ENCODE data around the gene TMOD2. TPM values are rescaled to one million over a fixed set of nuclear protein-coding genes. Genes with fewer than 3 reads are reported as not detected.

Gene TMOD2
- total RNA-seq, 1 experiment from 2014 or later: 3.0 TPM

GRCh38 chr15:51752888-51753287, 1.5 kb downstream of the TMOD2 start:
- no peak overlapping the region for H2AFZ ChIP-seq (ENCODE audit: low read length)
- H3K56ac ChIP-seq (ENCODE audit: insufficient read length, low read depth, low read length): no peak overlapping the region
- H3K27me3 Mint-ChIP-seq (ENCODE audit: low read depth): peaks cover 76% of the 10 kb centered on the region
- no peaks in the 10 kb centered on the region for H3K79me1 ChIP-seq (ENCODE audit: insufficient read depth, low read depth, low read length, poor library complexity, severe bottlenecking)
- H2BK120ac ChIP-seq (ENCODE audit: low read depth, low read length, poor library complexity, severe bottlenecking): no peak overlapping the region
- H2BK20ac ChIP-seq (ENCODE audit: low read depth, low read length, poor library complexity, severe bottlenecking): no peak overlapping the region
- H3K4me2 ChIP-seq (ENCODE audit: insufficient read depth, insufficient read length, low read length): no peak overlapping the region
- H3K79me2 ChIP-seq (ENCODE audit: insufficient read depth, low read length): no peaks in the 10 kb centered on the region
- H2BK5ac ChIP-seq (ENCODE audit: insufficient read length, low read length): no peak overlapping the region
- DNase-seq: no peak
- peaks cover 0 to 1% (median 0%) of the 10 kb centered on the region in 3 experiments; a peak in 1 of 7 replicates for H3K36me3 Mint-ChIP-seq (ENCODE audit: insufficient read depth in 1 of 3, low read depth in 3 of 3)
- no peaks in the 10 kb centered on the region for H3K9me3 ChIP-seq (ENCODE audit: control insufficient read depth, low read depth, low read length)
- H2BK12ac ChIP-seq (ENCODE audit: insufficient read length, low read depth, low read length): no peak overlapping the region
- peak overlapping the region; percentile 11 to 60; a peak in 2 of 5 replicates for H3K4me3 Mint-ChIP-seq
- no CpG with 5 or more reads among the region's 5 CpGs for WGBS (ENCODE audit: extremely low coverage, insufficient read length, low lambda C conversion rate)
- H2BK15ac ChIP-seq (ENCODE audit: low read depth, low read length): no peak overlapping the region
- H3K4me1 ChIP-seq (ENCODE audit: insufficient read depth, low read length): peaks cover 3% of the 10 kb centered on the region; the same call in 1 of the 2 replicates
- H3K9ac ChIP-seq (ENCODE audit: extremely low read depth, insufficient read length, low read length): no peak overlapping the region
- H3K4me1 Mint-ChIP-seq: peaks cover 17 to 21% of the 10 kb centered on the region in 2 experiments
- H3K4ac ChIP-seq (ENCODE audit: low read depth, low read length): no peak overlapping the region
- H4K5ac ChIP-seq (ENCODE audit: insufficient read length, low read depth, low read length): no peak overlapping the region
- no peaks in the 10 kb centered on the region for H4K20me1 ChIP-seq (ENCODE audit: control insufficient read depth, insufficient read depth, insufficient read length)
- no peak overlapping the region for H3T11ph ChIP-seq (ENCODE audit: low read length)
- peaks cover 7% of the 10 kb centered on the region for H3K23me2 ChIP-seq (ENCODE audit: insufficient read length, low read depth, low read length, poor library complexity, severe bottlenecking)
- H3K27ac Mint-ChIP-seq: no peak overlapping the region
- no peak overlapping the region for H3K23ac ChIP-seq (ENCODE audit: insufficient read length, low read depth, low read length)
- no peaks in the 10 kb centered on the region; a peak in 1 of 5 replicates for H3K9me3 Mint-ChIP-seq
- H4K91ac ChIP-seq (ENCODE audit: insufficient read length, low read depth, low read length): no peak overlapping the region
- peaks cover 19% of the 10 kb centered on the region; the same call in 1 of the 2 replicates for H3K27me3 ChIP-seq (ENCODE audit: insufficient read depth, low read length)
- H3K14ac ChIP-seq (ENCODE audit: insufficient read depth, low read length): no peak overlapping the region
- H3K27ac ChIP-seq (ENCODE audit: insufficient read length, low read depth, low read length): no peak overlapping the region
- H2AK5ac ChIP-seq (ENCODE audit: insufficient read length, low read length): no peak overlapping the region
- no peak overlapping the region for H3K18ac ChIP-seq (ENCODE audit: insufficient read length, low read depth, low read length)
- H4K8ac ChIP-seq (replicated peaks; ENCODE audit: insufficient read length, low read depth, low read length): no peak overlapping the region
- TF ChIP-seq, protein P1, sequence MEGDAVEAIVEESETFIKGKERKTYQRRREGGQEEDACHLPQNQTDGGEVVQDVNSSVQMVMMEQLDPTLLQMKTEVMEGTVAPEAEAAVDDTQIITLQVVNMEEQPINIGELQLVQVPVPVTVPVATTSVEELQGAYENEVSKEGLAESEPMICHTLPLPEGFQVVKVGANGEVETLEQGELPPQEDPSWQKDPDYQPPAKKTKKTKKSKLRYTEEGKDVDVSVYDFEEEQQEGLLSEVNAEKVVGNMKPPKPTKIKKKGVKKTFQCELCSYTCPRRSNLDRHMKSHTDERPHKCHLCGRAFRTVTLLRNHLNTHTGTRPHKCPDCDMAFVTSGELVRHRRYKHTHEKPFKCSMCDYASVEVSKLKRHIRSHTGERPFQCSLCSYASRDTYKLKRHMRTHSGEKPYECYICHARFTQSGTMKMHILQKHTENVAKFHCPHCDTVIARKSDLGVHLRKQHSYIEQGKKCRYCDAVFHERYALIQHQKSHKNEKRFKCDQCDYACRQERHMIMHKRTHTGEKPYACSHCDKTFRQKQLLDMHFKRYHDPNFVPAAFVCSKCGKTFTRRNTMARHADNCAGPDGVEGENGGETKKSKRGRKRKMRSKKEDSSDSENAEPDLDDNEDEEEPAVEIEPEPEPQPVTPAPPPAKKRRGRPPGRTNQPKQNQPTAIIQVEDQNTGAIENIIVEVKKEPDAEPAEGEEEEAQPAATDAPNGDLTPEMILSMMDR (conservative IDR thresholded peaks at IDR 0.05): no peak
